NT2/D1 (cell line): ENCODE measurements around the gene CHST9.

ENCODE experiments used
- DNase-seq: peaks from one replicate; pipeline ENCODE4 v3.0.0-alpha.2; 2011; ENCODE audit warnings: low read depth, low spot score
- H3K27me3 ChIP-seq: 2 replicates; pipeline ENCODE4 v1.6.0; 2011; ENCODE audit warnings: mild to moderate bottlenecking; ENCODE audit not compliant: insufficient read length, insufficient read depth
- H3K36me3 ChIP-seq: 2 replicates; pipeline ENCODE4 v1.6.1; 2011; ENCODE audit warnings: mild to moderate bottlenecking, low read length, mixed read lengths; ENCODE audit not compliant: insufficient read depth, insufficient read length
- H3K4me1 ChIP-seq: 2 replicates; pipeline ENCODE4 v1.5.1; 2011; ENCODE audit not compliant: insufficient read depth, insufficient read length
- H3K4me3 ChIP-seq: 2 replicates; pipeline ENCODE4 v1.5.1; 2011; ENCODE audit warnings: low read depth; ENCODE audit not compliant: insufficient read length
- H3K9ac ChIP-seq: 2 replicates; pipeline ENCODE4 v1.6.0; 2011; ENCODE audit warnings: low read depth; ENCODE audit not compliant: insufficient read length
- H3K9me3 ChIP-seq: 2 replicates; pipeline ENCODE4 v1.5.1; 2011; ENCODE audit warnings: mild to moderate bottlenecking, low read length; ENCODE audit not compliant: insufficient read depth
- SUZ12 ChIP-seq: IDR thresholded peaks from 2 replicates; pipeline ENCODE4 v1.6.1; 2011; ENCODE audit not compliant: insufficient read length, insufficient read depth; ENCODE audit errors: extremely low read depth
- YY1 ChIP-seq: IDR thresholded peaks from 2 replicates; pipeline ENCODE4 v1.6.1; 2011; ENCODE audit not compliant: insufficient read length, insufficient read depth
- ZNF274 ChIP-seq: IDR thresholded peaks from 2 replicates; pipeline ENCODE4 v1.6.1; 2011; ENCODE audit warnings: mild to moderate bottlenecking, low read depth, low read length

Gene CHST9

GRCh38 chr18:27022477-27022876, 162.6 kb downstream of the CHST9 start:
- no peak for DNase-seq
- Histone ChIP-seq H3K4me1 (no peaks in the 10 kb centered on the region), H3K36me3 (no peaks in the 10 kb centered on the region), H3K27me3 (no peaks in the 10 kb centered on the region), H3K9ac (no peak overlapping the region), H3K9me3 (no peaks in the 10 kb centered on the region), H3K4me3 (no peak overlapping the region)
- TF ChIP-seq ZNF274 (no peak), YY1 (no peak), SUZ12 (no peak)

GRCh38 chr18:27017901-27018500, 167.1 kb downstream of the CHST9 start:
- H3K9ac ChIP-seq = no peak overlapping the region
- H3K36me3 ChIP-seq = no peaks in the 10 kb centered on the region
- H3K27me3 ChIP-seq = no peaks in the 10 kb centered on the region
- no peak for DNase-seq
- no peaks in the 10 kb centered on the region for H3K9me3 ChIP-seq
- no peaks in the 10 kb centered on the region for H3K4me1 ChIP-seq
- H3K4me3 ChIP-seq = no peak overlapping the region
- no peak for TF ChIP-seq YY1
- TF ChIP-seq ZNF274 = no peak
- TF ChIP-seq SUZ12 = no peak

GRCh38 chr18:27014841-27015240, 170.3 kb downstream of the CHST9 start:
- no peaks in the 10 kb centered on the region for H3K27me3 ChIP-seq
- H3K9ac ChIP-seq = no peak overlapping the region
- no peak overlapping the region for H3K4me3 ChIP-seq
- DNase-seq = no peak
- H3K4me1 ChIP-seq = no peaks in the 10 kb centered on the region
- H3K9me3 ChIP-seq = no peaks in the 10 kb centered on the region
- no peaks in the 10 kb centered on the region for H3K36me3 ChIP-seq
- TF ChIP-seq ZNF274 (no peak), YY1 (no peak)

GRCh38 chr18:27010784-27011183, 174.3 kb downstream of the CHST9 start:
- no peak for DNase-seq
- Histone ChIP-seq H3K36me3 (no peaks in the 10 kb centered on the region), H3K9ac (no peak overlapping the region), H3K4me1 (no peaks in the 10 kb centered on the region), H3K4me3 (no peak overlapping the region), H3K9me3 (no peaks in the 10 kb centered on the region), H3K27me3 (no peaks in the 10 kb centered on the region)
- no peak for TF ChIP-seq ZNF274
- no peak for TF ChIP-seq YY1
- no peak for TF ChIP-seq SUZ12

- Histone ChIP-seq H3K4me3 (no peak overlapping the region), H3K4me1 (no peaks in the 10 kb centered on the region), H3K9me3 (no peaks in the 10 kb centered on the region), H3K9ac (no peak overlapping the region), H3K36me3 (no peaks in the 10 kb centered on the region), H3K27me3 (no peaks in the 10 kb centered on the region)
- no peak for TF ChIP-seq SUZ12
- TF ChIP-seq ZNF274 = no peak
- no peak for DNase-seq
Observed at GRCh38 chr18:27009293-27009692, 175.8 kb downstream of the CHST9 start.

GRCh38 chr18:27008575-27008974, 176.5 kb downstream of the CHST9 start:
- no peak for DNase-seq
- Histone ChIP-seq H3K9ac (no peak overlapping the region), H3K4me1 (no peaks in the 10 kb centered on the region), H3K27me3 (no peaks in the 10 kb centered on the region), H3K4me3 (no peak overlapping the region), H3K9me3 (no peaks in the 10 kb centered on the region), H3K36me3 (no peaks in the 10 kb centered on the region)
- TF ChIP-seq ZNF274 (no peak), YY1 (no peak), SUZ12 (no peak)

- Histone ChIP-seq H3K4me3 (no peak overlapping the region), H3K9ac (no peak overlapping the region), H3K4me1 (no peaks in the 10 kb centered on the region), H3K27me3 (no peaks in the 10 kb centered on the region), H3K36me3 (no peaks in the 10 kb centered on the region), H3K9me3 (no peaks in the 10 kb centered on the region)
- TF ChIP-seq YY1 (no peak), SUZ12 (no peak), ZNF274 (no peak)
- no peak for DNase-seq
Observed at GRCh38 chr18:27007880-27008279, 177.2 kb downstream of the CHST9 start.
